Sigmoid colon (tissue), 4 donors: ENCODE results near the gene PLS1.

Experiments used
- EP300 ChIP-seq, 4 donors: sonication (generic); formaldehyde crosslinking; IDR thresholded peaks; one replicate each; pipeline ENCODE4 v1.6.1; 2017; ENCODE audit warnings: antibody characterized with exemption in 4 of 4
- POLR2A ChIP-seq, 2 donors: fragments of 450-650 bp; IDR thresholded peaks; one replicate each; pipeline ENCODE4 v1.6.1; 2016; ENCODE audit warnings: antibody characterized with exemption in 2 of 2, mild to moderate bottlenecking in 2 of 2, moderate library complexity in 2 of 2
- POLR2AphosphoS5 ChIP-seq, 4 donors: sonication (generic); formaldehyde crosslinking; IDR thresholded peaks; one replicate each; pipeline ENCODE4 v1.6.1; 2017; ENCODE audit warnings: antibody characterized with exemption in 4 of 4
- TF ChIP-seq, protein P1 (sequence below), 4 experiments: fragments of 450-650 bp in 3 of 4; fragments of 200-600 bp in 1 of 4; IDR thresholded peaks; one replicate each; pipeline ENCODE4 v1.5.1; 2016 to 2019; ENCODE audit warnings: antibody characterized with exemption in 4 of 4, mild to moderate bottlenecking in 3 of 4, moderate library complexity in 2 of 4

DNA sequence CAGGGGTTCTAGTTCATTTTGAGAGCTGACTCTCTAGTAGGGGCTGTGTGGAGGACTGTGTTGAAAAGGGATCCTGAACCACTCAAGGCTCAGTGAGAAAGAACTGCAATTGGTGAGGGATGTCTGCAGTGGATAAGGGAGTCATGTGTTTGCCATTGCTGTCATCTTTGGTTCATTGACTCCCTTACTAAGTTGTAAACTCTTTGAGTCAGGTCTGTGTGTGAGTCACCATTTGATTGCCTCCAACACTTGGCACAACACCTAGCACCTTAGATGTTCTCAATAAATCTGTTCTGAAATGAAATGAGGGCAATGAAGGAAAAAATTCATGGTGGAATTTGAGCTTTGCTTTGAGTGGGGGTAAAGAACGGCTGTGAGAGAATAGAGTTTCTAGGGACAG, 51.7 kb downstream of the PLS1 start:
- TF ChIP-seq POLR2AphosphoS5 (IDR thresholded peaks at IDR 0.05) (no peak), POLR2A (IDR thresholded peaks at IDR 0.05) (no peak), EP300 (IDR thresholded peaks at IDR 0.05) (no peak)
- TF ChIP-seq, protein P1, sequence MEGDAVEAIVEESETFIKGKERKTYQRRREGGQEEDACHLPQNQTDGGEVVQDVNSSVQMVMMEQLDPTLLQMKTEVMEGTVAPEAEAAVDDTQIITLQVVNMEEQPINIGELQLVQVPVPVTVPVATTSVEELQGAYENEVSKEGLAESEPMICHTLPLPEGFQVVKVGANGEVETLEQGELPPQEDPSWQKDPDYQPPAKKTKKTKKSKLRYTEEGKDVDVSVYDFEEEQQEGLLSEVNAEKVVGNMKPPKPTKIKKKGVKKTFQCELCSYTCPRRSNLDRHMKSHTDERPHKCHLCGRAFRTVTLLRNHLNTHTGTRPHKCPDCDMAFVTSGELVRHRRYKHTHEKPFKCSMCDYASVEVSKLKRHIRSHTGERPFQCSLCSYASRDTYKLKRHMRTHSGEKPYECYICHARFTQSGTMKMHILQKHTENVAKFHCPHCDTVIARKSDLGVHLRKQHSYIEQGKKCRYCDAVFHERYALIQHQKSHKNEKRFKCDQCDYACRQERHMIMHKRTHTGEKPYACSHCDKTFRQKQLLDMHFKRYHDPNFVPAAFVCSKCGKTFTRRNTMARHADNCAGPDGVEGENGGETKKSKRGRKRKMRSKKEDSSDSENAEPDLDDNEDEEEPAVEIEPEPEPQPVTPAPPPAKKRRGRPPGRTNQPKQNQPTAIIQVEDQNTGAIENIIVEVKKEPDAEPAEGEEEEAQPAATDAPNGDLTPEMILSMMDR (IDR thresholded peaks at IDR 0.05), result no peak
